Trophoblast cell (in vitro differentiated cells and primary cell): ENCODE results near the gene FAM117A.

Source experiments
- DNase-seq, 2 donors: peaks; one replicate each; pipeline ENCODE4 v3.0.0-alpha.2; 2016
- H2AFZ ChIP-seq: 2 replicates; pipeline ENCODE4 v1.6.1; 2013; ENCODE audit warnings: low read length, moderate library complexity, mild to moderate bottlenecking; ENCODE audit not compliant: insufficient read depth, poor library complexity
- H2AK5ac ChIP-seq: 2 replicates; pipeline ENCODE4 v1.6.1; 2013; ENCODE audit warnings: mild to moderate bottlenecking, low read length
- H2BK120ac ChIP-seq: 2 replicates; pipeline ENCODE4 v1.6.1; 2013; ENCODE audit warnings: low read length, mild to moderate bottlenecking, moderate library complexity; ENCODE audit not compliant: insufficient read depth, poor library complexity
- H2BK12ac ChIP-seq: 2 replicates; pipeline ENCODE4 v1.6.1; 2013; ENCODE audit warnings: mild to moderate bottlenecking, low read length, moderate library complexity
- H2BK5ac ChIP-seq: 2 replicates; pipeline ENCODE4 v1.6.1; 2013; ENCODE audit warnings: low read length, low read depth, moderate library complexity, mild to moderate bottlenecking; ENCODE audit not compliant: poor library complexity
- H3K14ac ChIP-seq: 2 replicates; pipeline ENCODE4 v1.6.1; 2013; ENCODE audit warnings: mild to moderate bottlenecking, low read length
- H3K18ac ChIP-seq: 2 replicates; pipeline ENCODE4 v1.6.1; 2013; ENCODE audit warnings: mild to moderate bottlenecking, low read length
- H3K23ac ChIP-seq: 2 replicates; pipeline ENCODE4 v1.6.1; 2013; ENCODE audit warnings: low read length
- H3K27ac ChIP-seq: 2 replicates; pipeline ENCODE4 v1.5.1; 2013; ENCODE audit warnings: low read depth, mild to moderate bottlenecking, inconsistent platforms, low read length, moderate library complexity
- H3K27me3 ChIP-seq: 2 replicates; pipeline ENCODE4 v1.6.1; 2013; ENCODE audit warnings: inconsistent platforms, mild to moderate bottlenecking, low read length, moderate library complexity; ENCODE audit not compliant: insufficient read depth
- H3K36me3 ChIP-seq, 2 experiments: 1 replicate in 1 of 2; 2 replicates in 1 of 2; pipeline ENCODE4 v1.6.1; 2013; ENCODE audit warnings: low read length in 2 of 2, mild to moderate bottlenecking in 2 of 2, moderate library complexity in 1 of 2; ENCODE audit not compliant: insufficient read depth in 2 of 2, control insufficient read depth in 1 of 2
- H3K4ac ChIP-seq: 2 replicates; pipeline ENCODE4 v1.6.1; 2013; ENCODE audit warnings: low read depth, mild to moderate bottlenecking, low read length, moderate library complexity
- H3K4me1 ChIP-seq, 2 experiments: 1 replicate in 1 of 2; 2 replicates in 1 of 2; pipeline ENCODE4 v1.6.1; 2013; ENCODE audit warnings: low read length in 2 of 2, mild to moderate bottlenecking in 2 of 2, moderate library complexity in 1 of 2; ENCODE audit not compliant: insufficient read depth in 2 of 2, control insufficient read depth in 1 of 2
- H3K4me2 ChIP-seq: 2 replicates; pipeline ENCODE4 v1.6.1; 2013; ENCODE audit warnings: inconsistent platforms, mild to moderate bottlenecking, low read length, moderate library complexity
- H3K4me3 ChIP-seq: 2 replicates; pipeline ENCODE4 v1.5.1; 2013; ENCODE audit warnings: mild to moderate bottlenecking, low read depth, low read length, inconsistent platforms
- H3K79me1 ChIP-seq: one replicate; pipeline ENCODE4 v1.6.1; 2013; ENCODE audit warnings: low read length
- H3K79me2 ChIP-seq: 2 replicates; pipeline ENCODE4 v1.6.1; 2013; ENCODE audit warnings: low read length, mild to moderate bottlenecking; ENCODE audit not compliant: control insufficient read depth, insufficient read depth, poor library complexity
- H3K9ac ChIP-seq: 2 replicates; pipeline ENCODE4 v1.6.1; 2013; ENCODE audit warnings: mild to moderate bottlenecking, low read length
- H3K9me3 ChIP-seq: 2 replicates; pipeline ENCODE4 v1.6.1; 2013; ENCODE audit warnings: low read depth, mild to moderate bottlenecking, control low read depth, inconsistent platforms, low read length; ENCODE audit not compliant: insufficient read depth
- H4K12ac ChIP-seq: 2 replicates; pipeline ENCODE4 v1.6.1; 2013; ENCODE audit warnings: low read depth, mild to moderate bottlenecking, low read length, moderate library complexity
- H4K8ac ChIP-seq: 2 replicates; pipeline ENCODE4 v1.6.1; 2013; ENCODE audit warnings: low read depth, mild to moderate bottlenecking, low read length, moderate library complexity
- H4K91ac ChIP-seq: one replicate; pipeline ENCODE4 v1.6.1; 2013; ENCODE audit warnings: low read depth, mild to moderate bottlenecking, low read length, moderate library complexity
- WGBS: extraction: QIAGEN DNeasy Blood & Tissue Kit; methylation state at CpG from one replicate; pipeline ENCODE4 v1.1.7; 2013; ENCODE audit warnings: missing lambda C conversion rate; ENCODE audit not compliant: insufficient read length, insufficient coverage; ENCODE audit errors: extremely low coverage; 5-methylcytosine and 5-hydroxymethylcytosine counted together

Gene FAM117A

GRCh38 chr17:49700960-49701359, 63.0 kb downstream of the FAM117A start:
- no peak for DNase-seq
- H2BK120ac ChIP-seq, result no peak overlapping the region
- H3K36me3 ChIP-seq, result peaks cover 43 to 52% of the 10 kb centered on the region in 2 experiments
- H4K91ac ChIP-seq, result no peak overlapping the region
- no peak overlapping the region for H3K4me3 ChIP-seq
- no peaks in the 10 kb centered on the region for H3K9me3 ChIP-seq
- no CpG with 5 or more reads among the region's 6 CpGs for WGBS
- no peak overlapping the region for H4K8ac ChIP-seq
- H3K79me2 ChIP-seq, result no peaks in the 10 kb centered on the region
- no peak overlapping the region for H2BK5ac ChIP-seq
- H3K27me3 ChIP-seq, result no peaks in the 10 kb centered on the region
- no peak overlapping the region for H3K27ac ChIP-seq
- no peak overlapping the region for H3K23ac ChIP-seq
- no peaks in the 10 kb centered on the region for H3K4me1 ChIP-seq
- H2AFZ ChIP-seq, result no peak overlapping the region
- no peak overlapping the region for H3K18ac ChIP-seq
- no peak overlapping the region for H3K4me2 ChIP-seq
- no peak overlapping the region for H3K9ac ChIP-seq
- no peak overlapping the region for H2AK5ac ChIP-seq
- no peak overlapping the region for H3K4ac ChIP-seq
- no peaks in the 10 kb centered on the region for H3K79me1 ChIP-seq
- no peak overlapping the region for H2BK12ac ChIP-seq
- no peak overlapping the region for H3K14ac ChIP-seq
- H4K12ac ChIP-seq, result no peak overlapping the region

- no CpG with 5 or more reads among the region's 8 CpGs for WGBS
- no peak overlapping the region for H3K27ac ChIP-seq
These were observed 63.9 kb downstream of the FAM117A start for GRCh38 chr17:49699966-49700575.

GRCh38 chr17:49698005-49698404, 65.9 kb downstream of the FAM117A start:
- Histone ChIP-seq H3K23ac (no peak overlapping the region), H3K4me2 (no peak overlapping the region)

More at GRCh38 chr17:49699966-49700575, 63.9 kb downstream of the FAM117A start:
- Histone ChIP-seq H4K12ac (no peak overlapping the region), H3K79me2 (no peaks in the 10 kb centered on the region), H2BK120ac (no peak overlapping the region), H3K4me2 (no peak overlapping the region), H3K18ac (no peak overlapping the region), H2AFZ (no peak overlapping the region), H3K14ac (no peak overlapping the region), H3K9ac (peak overlapping the region; percentile 5), H2AK5ac (no peak overlapping the region), H2BK5ac (no peak overlapping the region), H4K8ac (no peak overlapping the region), H3K79me1 (no peaks in the 10 kb centered on the region), H3K4me1 (no peaks in the 10 kb centered on the region), H3K4me3 (no peak overlapping the region), H4K91ac (no peak overlapping the region), H3K36me3 (peaks cover 38 to 45% of the 10 kb centered on the region in 2 experiments), H3K27me3 (no peaks in the 10 kb centered on the region), H3K4ac (no peak overlapping the region), H3K9me3 (no peaks in the 10 kb centered on the region), H2BK12ac (no peak overlapping the region), H3K23ac (no peak overlapping the region)
- no peak for DNase-seq

GRCh38 chr17:49696233-49696761, 67.6 kb downstream of the FAM117A start:
- no CpG with 5 or more reads among the region's 8 CpGs for WGBS

More at GRCh38 chr17:49698005-49698404, 65.9 kb downstream of the FAM117A start:
- DNase-seq, result no peak
- Histone ChIP-seq H4K91ac (no peak overlapping the region), H3K14ac (no peak overlapping the region), H3K4me3 (no peak overlapping the region), H3K9me3 (no peaks in the 10 kb centered on the region), H2BK12ac (no peak overlapping the region), H3K4ac (no peak overlapping the region), H2BK120ac (no peak overlapping the region), H2BK5ac (no peak overlapping the region), H2AFZ (no peak overlapping the region), H3K9ac (no peak overlapping the region), H4K12ac (no peak overlapping the region), H3K27ac (no peak overlapping the region), H4K8ac (no peak overlapping the region), H3K79me1 (no peaks in the 10 kb centered on the region), H3K18ac (no peak overlapping the region), H3K4me1 (no peaks in the 10 kb centered on the region), H3K27me3 (no peaks in the 10 kb centered on the region), H3K36me3 (peaks cover 25 to 27% of the 10 kb centered on the region in 2 experiments), H2AK5ac (no peak overlapping the region), H3K79me2 (no peaks in the 10 kb centered on the region)
- WGBS, result no CpG with 5 or more reads among the region's 6 CpGs

More at GRCh38 chr17:49696233-49696761, 67.6 kb downstream of the FAM117A start:
- no peaks in the 10 kb centered on the region for H3K27me3 ChIP-seq
- no peak overlapping the region for H3K27ac ChIP-seq
- H3K4me3 ChIP-seq, result no peak overlapping the region
- H4K8ac ChIP-seq, result no peak overlapping the region
- H3K14ac ChIP-seq, result no peak overlapping the region
- H4K12ac ChIP-seq, result no peak overlapping the region
- H4K91ac ChIP-seq, result no peak overlapping the region
- peak in 1 of 2 donors; percentile 6 for DNase-seq
- no peak overlapping the region for H2BK12ac ChIP-seq
- no peak overlapping the region for H3K23ac ChIP-seq
- no peak overlapping the region for H3K9ac ChIP-seq
- H2BK5ac ChIP-seq, result no peak overlapping the region
- H3K36me3 ChIP-seq, result peaks cover 12% of the 10 kb centered on the region in 2 experiments
- H2BK120ac ChIP-seq, result no peak overlapping the region
- no peaks in the 10 kb centered on the region for H3K9me3 ChIP-seq
- H3K79me1 ChIP-seq, result no peaks in the 10 kb centered on the region
- H2AK5ac ChIP-seq, result no peak overlapping the region
- H2AFZ ChIP-seq, result no peak overlapping the region
- no peaks in the 10 kb centered on the region for H3K79me2 ChIP-seq
- no peak overlapping the region for H3K4ac ChIP-seq
- H3K4me2 ChIP-seq, result no peak overlapping the region
- no peaks in the 10 kb centered on the region for H3K4me1 ChIP-seq
- H3K18ac ChIP-seq, result no peak overlapping the region
